NCI-H2227 (cell line): ENCODE results near the gene C12orf60.

Experiments
- DNase-seq: peaks from one replicate; lab custom pipeline; 2025; ENCODE audit not compliant: unreplicated experiment; lab: John Stamatoyannopoulos, UW

C12orf60 gene

DNA sequence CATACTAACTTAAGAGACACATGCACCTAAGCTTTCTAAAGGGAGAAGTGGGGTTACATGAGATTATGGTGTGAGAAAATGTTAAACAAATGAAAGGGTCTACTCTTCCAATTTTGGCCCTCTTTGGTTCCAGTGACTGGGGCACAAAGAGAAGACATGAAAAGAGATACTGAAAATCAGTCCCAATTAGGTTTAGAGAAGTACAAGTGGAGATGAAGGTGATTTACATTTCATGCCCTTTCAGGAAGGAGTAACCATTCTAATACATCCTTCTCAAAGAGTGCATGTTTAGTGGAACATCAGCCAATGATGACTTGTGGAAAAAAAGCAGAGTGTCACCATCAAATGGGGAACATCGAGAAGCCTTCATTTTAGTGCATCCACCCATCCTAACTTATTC, 67.8 kb downstream of the C12orf60 start:
- DNase-seq: no peak

DNA sequence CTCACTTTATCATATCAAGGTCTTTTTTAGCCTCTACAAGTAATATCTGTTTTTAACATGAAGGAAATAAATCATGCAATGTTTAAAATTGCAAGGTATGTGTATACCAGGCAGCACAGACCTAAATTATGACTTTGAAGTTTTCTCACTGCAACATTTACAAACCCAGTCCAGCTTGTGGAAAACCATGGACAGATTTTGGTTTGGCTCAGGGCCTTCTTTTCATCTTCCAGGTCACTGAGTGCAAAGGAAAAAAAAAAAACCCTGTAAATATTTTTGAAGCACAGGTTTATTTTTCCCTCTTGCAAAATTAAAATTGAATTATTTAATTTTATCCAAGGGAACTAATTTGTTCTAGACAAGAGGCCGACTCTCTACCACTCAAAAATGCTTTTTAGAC, 68.4 kb downstream of the C12orf60 start:
- DNase-seq: no peak

DNA sequence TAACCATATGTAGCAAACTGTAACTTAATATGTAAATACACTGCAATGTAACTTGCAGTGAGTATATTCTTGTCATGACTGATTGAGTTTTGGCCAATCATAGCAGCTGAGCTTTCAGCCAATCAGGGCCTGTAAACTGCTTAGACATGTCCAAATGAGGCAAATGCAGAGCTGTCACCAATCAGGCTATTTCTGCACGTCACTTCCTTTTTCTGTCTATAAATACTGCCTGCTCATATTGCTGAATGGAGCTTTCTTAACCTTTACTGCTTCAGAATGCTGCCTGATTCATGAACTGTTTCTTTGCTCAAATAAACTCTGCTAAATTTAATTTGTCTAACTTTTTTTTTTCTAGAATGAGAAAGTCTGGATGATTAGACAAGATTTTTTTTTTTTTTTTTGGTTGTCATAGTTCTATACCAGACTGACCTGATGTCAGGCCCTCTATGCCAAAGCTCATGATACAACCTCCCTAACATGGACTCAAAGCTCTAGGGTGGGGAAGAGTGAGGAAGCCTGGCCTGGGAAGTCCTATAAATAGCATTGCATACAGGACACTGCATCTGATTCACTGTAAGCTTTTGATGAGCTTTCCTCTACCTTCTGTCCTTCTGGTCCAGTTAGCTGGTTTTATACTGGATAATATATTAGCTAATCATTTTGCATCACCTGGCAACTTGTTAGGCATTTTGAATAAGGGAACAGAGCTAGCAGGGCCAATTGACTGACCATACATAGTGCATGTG, 70.1 kb downstream of the C12orf60 start:
- no peak for DNase-seq
